Skeletal muscle satellite cell (primary cell): ENCODE results near the gene EPHB4.
"Not testable (repeated sequence)": the region's sequence is repeated elsewhere in the genome, so short reads cannot be mapped to it uniquely, and the experiment has no call there.

Experiments used
- H3K27me3 ChIP-seq: 2 replicates; pipeline ENCODE4 v1.7.0; 2013; ENCODE audit warnings: low read length; ENCODE audit not compliant: control insufficient read depth, insufficient read depth
- H3K36me3 ChIP-seq: 2 replicates; pipeline ENCODE4 v1.7.0; 2013; ENCODE audit warnings: mild to moderate bottlenecking, control low read depth, low read length; ENCODE audit not compliant: insufficient read depth
- H3K4me1 ChIP-seq: 2 replicates; pipeline ENCODE4 v1.7.0; 2013; ENCODE audit warnings: low read length; ENCODE audit not compliant: control insufficient read depth, insufficient read depth
- H3K4me2 ChIP-seq: 2 replicates; pipeline ENCODE4 v1.7.0; 2013; ENCODE audit warnings: mild to moderate bottlenecking, low read length
- H3K4me3 ChIP-seq: 2 replicates; pipeline ENCODE4 v1.7.0; 2013; ENCODE audit warnings: low read length
- H3K9ac ChIP-seq: 2 replicates; pipeline ENCODE4 v1.7.0; 2013; ENCODE audit warnings: mild to moderate bottlenecking, low read depth, low read length, moderate library complexity
- H3K9me3 ChIP-seq: replicated peaks from 2 replicates; pipeline ENCODE4 v1.7.0; 2013; ENCODE audit warnings: mild to moderate bottlenecking, control low read depth, low read length

EPHB4 gene

DNA sequence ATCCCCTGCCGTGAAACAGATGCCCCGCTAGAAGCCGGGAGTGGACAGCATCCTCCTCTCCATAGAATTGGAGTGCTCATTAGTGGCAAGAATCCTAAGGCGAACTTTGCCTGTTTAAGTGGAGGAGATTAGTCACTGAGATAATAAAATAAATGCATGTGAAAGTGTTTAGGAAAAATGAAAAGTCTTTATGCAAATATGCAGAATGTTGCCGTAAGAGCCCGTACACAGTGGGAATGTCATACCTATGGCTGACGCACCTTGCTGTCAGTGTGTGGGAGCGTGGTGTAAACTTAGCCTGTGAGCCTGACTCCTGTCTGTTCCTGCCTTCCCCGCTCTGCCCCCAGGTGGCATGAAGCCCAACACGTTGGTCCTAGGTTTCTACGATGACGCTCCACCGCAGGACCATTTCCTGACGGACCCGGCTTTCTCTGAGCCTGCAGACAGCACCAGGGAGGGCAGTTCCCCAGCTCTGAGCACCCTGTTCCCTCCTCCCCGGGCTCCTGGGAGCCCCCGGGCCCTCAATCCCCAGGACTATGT lies 38.1 kb upstream of the EPHB4 start:
- Histone ChIP-seq H3K9me3 (no peaks in the 10 kb centered on the region), H3K9ac (peak overlapping the region; percentile 100), H3K4me3 (peak overlapping the region; percentile 100), H3K36me3 (peaks cover 27% of the 10 kb centered on the region), H3K27me3 (no peaks in the 10 kb centered on the region), H3K4me1 (peaks cover 31% of the 10 kb centered on the region), H3K4me2 (peak overlapping the region; percentile 96)

DNA sequence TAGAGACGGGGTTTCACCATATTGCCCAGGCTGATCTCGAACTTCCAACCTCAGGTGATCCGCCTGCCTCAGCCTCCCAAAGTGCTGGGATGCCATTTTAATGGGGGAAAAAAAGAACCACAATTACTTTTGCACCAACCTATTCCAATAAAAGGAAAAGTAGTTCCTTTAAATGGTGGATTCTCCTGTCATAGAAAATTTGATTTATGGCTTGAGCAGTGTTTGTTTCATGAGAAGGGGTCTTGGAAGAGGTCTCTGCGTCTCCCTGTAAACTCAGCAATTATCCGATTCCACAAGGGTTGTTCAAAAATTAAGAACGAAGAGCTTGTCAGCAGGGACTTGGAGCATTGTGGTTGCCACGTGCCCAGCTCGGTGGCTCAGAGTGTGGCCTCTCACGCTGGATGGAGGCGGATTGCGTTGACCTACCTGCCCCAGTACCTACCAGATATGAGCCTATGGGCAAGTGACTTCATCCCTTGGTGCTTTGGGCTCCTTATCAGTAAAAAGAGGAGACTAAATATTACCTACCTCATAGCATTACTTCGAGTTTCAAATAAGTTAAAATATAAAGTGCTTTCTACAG lies 37.0 kb upstream of the EPHB4 start:
- peaks cover 26% of the 10 kb centered on the region for H3K4me1 ChIP-seq
- H3K4me2 ChIP-seq = no peak overlapping the region
- H3K9me3 ChIP-seq = no peaks in the 10 kb centered on the region
- H3K4me3 ChIP-seq = no peak overlapping the region
- H3K27me3 ChIP-seq = no peaks in the 10 kb centered on the region
- no peak overlapping the region for H3K9ac ChIP-seq
- peaks cover 27% of the 10 kb centered on the region for H3K36me3 ChIP-seq

DNA sequence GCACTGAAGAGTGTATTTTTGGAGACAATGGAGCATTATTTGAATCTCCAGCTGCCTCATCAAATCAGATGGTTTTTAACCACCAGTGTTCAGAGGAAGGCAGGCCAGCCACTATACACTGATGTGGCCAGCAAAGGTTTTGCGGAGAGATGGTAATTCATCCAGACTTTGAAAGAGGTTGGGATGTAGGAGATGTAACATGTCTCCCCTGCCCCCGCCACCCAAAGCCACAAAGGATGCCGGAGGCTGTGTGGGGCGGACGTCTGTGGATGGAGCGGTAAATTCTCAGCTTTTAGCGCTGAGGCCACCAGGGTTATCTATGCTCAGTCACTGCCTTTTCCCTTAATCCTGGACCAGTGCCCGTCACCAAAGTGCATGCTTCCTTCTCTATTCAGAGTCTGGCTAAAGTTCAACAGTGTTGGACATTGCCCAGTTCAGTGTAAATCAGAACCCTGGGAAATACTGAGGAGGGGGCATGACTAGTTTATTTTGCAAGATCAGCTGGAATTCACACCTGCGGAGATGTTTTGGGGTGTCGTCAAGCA lies 36.2 kb upstream of the EPHB4 start:
- Histone ChIP-seq H3K4me3 (no peak overlapping the region), H3K9me3 (no peaks in the 10 kb centered on the region), H3K36me3 (peaks cover 31% of the 10 kb centered on the region), H3K27me3 (no peaks in the 10 kb centered on the region), H3K4me1 (peaks cover 21% of the 10 kb centered on the region), H3K9ac (no peak overlapping the region), H3K4me2 (no peak overlapping the region)

DNA sequence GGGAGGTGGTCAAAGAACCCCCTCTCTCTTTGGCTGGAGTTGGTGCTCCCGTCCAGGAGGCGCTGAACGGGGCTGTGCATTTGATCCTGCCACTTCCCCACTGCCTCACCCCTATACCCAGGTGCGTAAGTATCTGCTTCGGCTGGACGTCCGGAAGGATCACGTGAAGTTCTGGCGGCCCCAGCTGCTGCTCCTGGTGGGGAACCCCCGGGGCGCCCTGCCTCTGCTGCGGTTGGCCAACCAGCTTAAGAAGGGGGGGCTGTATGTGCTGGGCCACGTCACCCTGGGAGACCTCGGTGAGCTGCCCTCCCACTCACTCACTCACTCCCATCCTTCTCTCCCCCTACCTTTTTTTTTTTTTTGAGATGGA lies 34.3 kb upstream of the EPHB4 start:
- no peak overlapping the region for H3K9ac ChIP-seq
- H3K4me3 ChIP-seq = no peak overlapping the region
- no peaks in the 10 kb centered on the region for H3K9me3 ChIP-seq
- H3K4me1 ChIP-seq = peaks cover 13% of the 10 kb centered on the region
- H3K27me3 ChIP-seq = no peaks in the 10 kb centered on the region
- no peak overlapping the region for H3K4me2 ChIP-seq
- H3K36me3 ChIP-seq = peaks cover 24% of the 10 kb centered on the region

DNA sequence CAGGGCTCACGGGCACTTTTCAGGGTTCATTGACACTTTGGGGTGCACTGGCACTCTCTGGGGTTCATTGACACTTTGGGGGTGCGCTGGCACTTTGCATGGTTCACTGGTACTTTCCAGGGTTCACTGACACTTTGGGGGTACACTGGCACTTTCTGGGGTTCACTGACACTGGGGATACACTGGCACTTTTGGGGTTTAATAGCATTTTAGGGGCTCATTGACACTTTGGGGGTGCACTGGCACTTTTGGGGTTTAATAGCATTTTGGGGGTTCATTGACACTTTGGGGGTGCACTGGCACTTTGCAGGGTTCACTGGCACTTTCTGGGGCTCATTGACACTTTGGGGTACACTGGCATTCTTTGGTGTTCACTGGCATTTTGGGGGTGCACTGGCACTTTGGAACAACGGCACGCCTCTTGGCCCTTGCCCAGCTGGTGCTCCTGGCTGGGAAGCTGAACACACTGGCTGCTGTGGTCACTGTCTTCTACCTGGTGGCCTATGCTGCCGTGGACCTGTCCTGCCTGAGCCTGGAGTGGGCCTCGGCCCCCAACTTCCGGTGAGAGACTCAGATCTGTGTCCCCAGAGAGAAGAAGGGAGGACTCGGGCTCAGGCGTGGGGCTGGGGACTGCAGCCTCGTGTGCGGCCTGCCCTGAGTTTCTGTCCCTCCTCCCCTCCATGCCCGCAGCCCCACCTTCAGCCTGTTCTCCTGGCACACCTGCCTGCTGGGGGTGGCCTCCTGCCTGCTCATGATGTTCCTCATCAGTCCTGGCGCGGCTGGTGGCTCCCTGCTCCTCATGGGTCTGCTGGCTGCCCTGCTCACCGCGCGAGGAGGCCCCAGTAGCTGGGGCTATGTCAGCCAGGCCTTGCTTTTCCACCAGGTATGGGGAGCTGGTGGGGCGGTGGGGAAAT lies 33.6 kb upstream of the EPHB4 start:
- Histone ChIP-seq H3K36me3 (peaks cover 24% of the 10 kb centered on the region), H3K9me3 (no peaks in the 10 kb centered on the region), H3K4me1 (peaks cover 6% of the 10 kb centered on the region), H3K27me3 (no peaks in the 10 kb centered on the region), H3K9ac (no peak overlapping the region), H3K4me3 (no peak overlapping the region), H3K4me2 (no peak overlapping the region)

DNA sequence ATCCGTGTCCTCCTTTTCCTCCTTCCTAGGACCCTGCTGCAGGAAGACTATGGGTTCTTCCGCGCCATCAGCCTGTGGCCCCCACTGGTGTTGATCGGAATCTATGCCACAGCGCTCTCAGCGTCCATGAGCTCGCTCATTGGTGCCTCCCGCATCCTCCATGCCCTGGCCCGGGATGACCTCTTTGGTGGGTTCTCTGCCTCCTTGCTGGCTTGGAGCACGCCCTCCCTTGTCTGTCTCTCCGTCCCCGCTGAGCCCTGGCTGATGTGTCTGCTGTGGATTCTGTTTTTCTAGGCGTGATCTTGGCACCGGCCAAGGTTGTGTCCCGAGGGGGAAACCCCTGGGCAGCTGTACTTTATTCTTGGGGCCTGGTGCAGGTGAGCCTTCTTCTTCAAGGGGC lies 32.5 kb upstream of the EPHB4 start:
- no peaks in the 10 kb centered on the region for H3K27me3 ChIP-seq
- H3K36me3 ChIP-seq = peaks cover 24% of the 10 kb centered on the region

DNA sequence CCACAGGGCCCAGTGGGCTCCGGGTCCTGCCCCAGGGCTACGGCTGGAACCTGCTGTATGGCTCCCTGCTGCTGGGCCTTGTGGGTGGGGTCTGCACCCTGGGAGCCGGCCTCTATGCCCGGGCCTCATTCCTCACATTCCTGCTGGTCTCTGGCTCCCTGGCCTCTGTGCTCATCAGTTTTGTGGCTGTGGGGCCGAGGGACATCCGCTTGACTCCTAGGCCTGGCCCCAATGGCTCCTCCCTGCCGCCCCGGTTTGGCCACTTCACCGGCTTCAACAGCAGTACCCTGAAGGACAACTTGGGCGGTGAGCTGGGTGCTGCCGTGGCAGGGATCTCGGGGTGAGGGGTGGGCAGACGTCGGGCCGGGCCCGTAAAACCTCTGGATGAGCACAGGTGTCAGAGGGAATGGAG lies 29.6 kb upstream of the EPHB4 start:
- H3K9ac ChIP-seq = no peak overlapping the region
- peaks cover 7% of the 10 kb centered on the region for H3K4me1 ChIP-seq
- no peak overlapping the region for H3K4me2 ChIP-seq
- peaks cover 20% of the 10 kb centered on the region for H3K36me3 ChIP-seq
- no peaks in the 10 kb centered on the region for H3K27me3 ChIP-seq
- H3K9me3 ChIP-seq = no peaks in the 10 kb centered on the region
- no peak overlapping the region for H3K4me3 ChIP-seq

More for the DNA sequence above, 32.5 kb upstream of the EPHB4 start:
- Histone ChIP-seq H3K9me3 (no peaks in the 10 kb centered on the region), H3K4me3 (no peak overlapping the region), H3K4me1 (no peaks in the 10 kb centered on the region), H3K4me2 (no peak overlapping the region), H3K9ac (no peak overlapping the region)

DNA sequence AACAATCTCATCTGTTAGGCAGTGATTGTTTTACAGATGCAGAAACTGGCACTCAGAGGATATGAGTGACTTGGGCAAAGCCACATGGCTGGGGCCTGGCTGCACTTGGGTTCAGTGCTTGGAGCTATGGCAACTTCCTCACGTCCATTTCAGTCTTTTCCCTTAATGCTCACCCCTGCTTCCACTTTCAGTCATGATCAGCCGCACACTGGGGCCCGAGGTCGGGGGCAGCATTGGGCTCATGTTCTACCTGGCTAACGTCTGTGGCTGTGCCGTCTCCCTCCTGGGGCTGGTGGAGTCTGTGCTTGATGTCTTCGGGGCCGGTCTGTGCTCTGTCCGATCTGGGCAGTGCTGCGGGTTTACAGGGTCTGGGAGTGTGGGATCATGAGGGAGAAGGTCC lies 28.2 kb upstream of the EPHB4 start:
- Histone ChIP-seq H3K36me3 (peaks cover 11% of the 10 kb centered on the region), H3K9ac (no peak overlapping the region)

DNA sequence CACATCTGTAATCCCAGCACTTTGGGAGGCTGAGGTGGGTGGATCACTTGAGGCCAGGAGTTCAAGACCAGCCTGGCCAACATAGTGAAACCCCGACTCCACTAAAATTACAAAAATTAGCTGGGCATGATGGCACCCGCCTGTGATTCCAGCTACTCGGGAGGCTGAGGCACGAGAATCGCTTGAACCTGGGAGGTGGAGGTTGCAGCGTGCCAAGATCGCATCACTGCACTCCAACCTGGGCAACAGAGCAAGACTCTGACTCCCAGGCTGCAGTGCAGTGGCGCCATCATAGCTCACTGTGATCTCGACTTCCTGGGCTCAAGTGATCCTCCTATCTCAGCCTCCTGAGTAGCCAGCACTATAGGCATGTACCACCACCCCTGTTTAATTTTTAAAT lies 27.6 kb upstream of the EPHB4 start:
- H3K4me1 ChIP-seq, H3K4me3 ChIP-seq, H3K4me2 ChIP-seq, H3K27me3 ChIP-seq, H3K9ac ChIP-seq, H3K9me3 ChIP-seq, H3K36me3 ChIP-seq: not testable (repeated sequence)

More for the DNA sequence above, 28.2 kb upstream of the EPHB4 start:
- Histone ChIP-seq H3K4me1 (peaks cover 7% of the 10 kb centered on the region), H3K9me3 (no peaks in the 10 kb centered on the region), H3K4me3 (no peak overlapping the region), H3K27me3 (no peaks in the 10 kb centered on the region), H3K4me2 (no peak overlapping the region)

DNA sequence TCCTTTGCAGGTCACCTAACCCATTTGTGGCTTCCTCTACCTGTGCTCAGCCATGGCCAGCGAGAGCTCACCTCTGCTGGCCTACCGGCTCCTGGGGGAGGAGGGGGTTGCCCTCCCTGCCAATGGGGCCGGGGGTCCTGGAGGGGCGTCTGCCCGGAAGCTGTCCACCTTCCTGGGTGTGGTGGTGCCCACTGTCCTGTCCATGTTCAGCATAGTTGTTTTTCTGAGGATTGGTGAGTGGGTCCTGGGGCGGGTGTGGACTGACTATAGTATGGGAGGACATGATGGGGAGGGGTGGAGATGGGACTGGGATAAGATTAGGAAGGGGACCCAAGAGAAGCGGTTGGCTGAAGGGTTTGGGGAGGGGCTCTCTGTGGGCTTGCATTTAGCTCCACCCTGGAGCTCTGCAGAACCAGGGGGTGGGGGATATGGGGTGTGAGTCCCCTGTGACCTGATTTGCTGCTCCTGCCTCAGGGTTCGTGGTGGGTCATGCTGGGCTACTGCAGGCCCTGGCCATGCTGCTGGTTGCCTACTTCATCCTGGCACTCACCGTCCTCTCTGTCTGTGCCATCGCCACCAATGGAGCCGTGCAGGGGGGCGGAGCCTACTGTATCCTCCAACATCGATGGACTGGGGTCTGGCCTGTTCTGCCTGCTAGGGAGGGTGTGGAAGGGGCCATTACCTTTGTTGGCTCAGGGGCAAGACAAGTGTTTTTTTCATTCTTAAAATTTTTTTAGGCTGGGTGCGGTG lies 27.0 kb upstream of the EPHB4 start:
- no peak overlapping the region for H3K9ac ChIP-seq
- H3K9me3 ChIP-seq = no peaks in the 10 kb centered on the region
- H3K4me2 ChIP-seq = no peak overlapping the region
- peaks cover 7% of the 10 kb centered on the region for H3K4me1 ChIP-seq
- peaks cover 4% of the 10 kb centered on the region for H3K36me3 ChIP-seq
- H3K27me3 ChIP-seq = no peaks in the 10 kb centered on the region
- H3K4me3 ChIP-seq = no peak overlapping the region
